Measurements from ENCODE around the gene CC2D2B. TPM values are rescaled to one million over a fixed set of nuclear protein-coding genes. Genes with fewer than 3 reads are reported as not detected.
"Not testable (repeated sequence)": the region's sequence is repeated elsewhere in the genome, so short reads cannot be mapped to it uniquely, and the experiment has no call there.

CC2D2B gene
- total RNA-seq, 2 donors from 2014 or later = 0.17 to 0.55 TPM

- no peak overlapping the region for H3K27ac Mint-ChIP-seq
- H3K9me3 ChIP-seq (ENCODE audit: control insufficient read depth, low read length, poor library complexity, severe bottlenecking) = no peaks in the 10 kb centered on the region
- no peak overlapping the region for H3K4me3 Mint-ChIP-seq
- ATAC-seq (no peak), DNase-seq (no peak)
- H3K4me1 Mint-ChIP-seq = no peaks in the 10 kb centered on the region
- H3K27me3 Mint-ChIP-seq = peaks cover 13% of the 10 kb centered on the region
- H3K36me3 Mint-ChIP-seq (ENCODE audit: low read depth) = no peaks in the 10 kb centered on the region
These were observed 17.3 kb downstream of the CC2D2B start for GRCh38 chr10:95925033-95925432.

DNA sequence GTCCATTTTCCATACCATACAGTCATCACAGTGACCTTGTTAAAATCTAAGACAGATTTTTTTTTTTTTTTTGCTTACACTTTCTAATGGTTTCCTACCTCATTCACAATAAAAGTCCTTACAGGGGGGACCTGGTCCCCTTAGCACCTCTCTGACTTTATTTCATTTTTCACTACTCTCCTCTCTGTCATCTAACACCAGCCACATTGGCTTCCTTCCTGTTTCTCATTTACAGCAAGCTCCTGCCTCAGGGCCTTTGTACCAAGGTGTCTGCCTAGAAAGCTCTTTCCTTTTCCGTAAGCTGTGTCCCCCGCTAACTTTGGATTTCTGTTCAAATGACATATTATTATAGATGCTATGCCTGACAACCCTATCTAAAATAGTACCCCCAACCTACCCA, 27.7 kb downstream of the CC2D2B start:
- Mint-ChIP-seq H3K36me3 (ENCODE audit: low read depth) (peaks cover 8% of the 10 kb centered on the region), H3K27me3 (peaks cover 9% of the 10 kb centered on the region), H3K4me1 (no peaks in the 10 kb centered on the region), H3K27ac (no peak overlapping the region), H3K4me3 (no peak overlapping the region)
- no peak for DNase-seq
- H3K9me3 ChIP-seq (ENCODE audit: control insufficient read depth, low read length, poor library complexity, severe bottlenecking) = no peaks in the 10 kb centered on the region
- ATAC-seq = no peak

- H3K27ac Mint-ChIP-seq = no peak overlapping the region
- H3K9me3 ChIP-seq (ENCODE audit: control insufficient read depth, low read length, poor library complexity, severe bottlenecking) = no peaks in the 10 kb centered on the region
- no peaks in the 10 kb centered on the region for H3K4me1 Mint-ChIP-seq
- DNase-seq (no peak), ATAC-seq (no peak)
- H3K36me3 Mint-ChIP-seq (ENCODE audit: low read depth) = peaks cover 2% of the 10 kb centered on the region
- no peak overlapping the region for H3K4me3 Mint-ChIP-seq
- H3K27me3 Mint-ChIP-seq = no peaks in the 10 kb centered on the region
These were observed 33.3 kb downstream of the CC2D2B start for GRCh38 chr10:95941115-95941514.

- Mint-ChIP-seq H3K27me3 (no peaks in the 10 kb centered on the region), H3K4me1 (peaks cover 11% of the 10 kb centered on the region), H3K27ac (peak overlapping the region; percentile 75), H3K36me3 (ENCODE audit: low read depth) (no peaks in the 10 kb centered on the region), H3K4me3 (peak overlapping the region; percentile 66)
- peaks cover 6% of the 10 kb centered on the region for H3K9me3 ChIP-seq (ENCODE audit: control insufficient read depth, low read length, poor library complexity, severe bottlenecking)
- DNase-seq = no peak
- peak; percentile 50 for ATAC-seq
These were observed 55.6 kb downstream of the CC2D2B start for GRCh38 chr10:95963202-95963990.

DNA sequence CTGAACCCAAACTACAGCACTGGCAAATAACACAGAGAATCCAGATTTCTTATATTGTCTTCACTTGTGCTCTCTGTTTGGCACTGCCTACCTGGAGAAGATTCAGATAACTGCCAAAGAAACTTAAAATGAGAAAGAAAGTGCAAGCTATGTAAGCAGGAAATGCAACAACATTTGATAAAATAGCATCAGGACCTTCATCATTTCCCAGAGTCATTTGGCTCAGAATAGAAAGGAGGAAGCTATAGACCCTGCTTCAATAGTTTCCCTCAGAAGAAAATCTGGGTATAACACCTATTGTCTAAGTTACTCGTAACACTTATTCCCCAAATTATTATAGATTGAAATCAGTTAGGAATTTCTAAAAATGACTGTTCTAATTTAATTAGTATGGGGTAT, 56.2 kb downstream of the CC2D2B start:
- Mint-ChIP-seq H3K27ac (peak overlapping the region; percentile 75), H3K27me3 (no peaks in the 10 kb centered on the region), H3K36me3 (ENCODE audit: low read depth) (no peaks in the 10 kb centered on the region), H3K4me3 (peak overlapping the region; percentile 66), H3K4me1 (peaks cover 11% of the 10 kb centered on the region)
- peak; percentile 30 for ATAC-seq
- no peak for DNase-seq
- peaks cover 4% of the 10 kb centered on the region for H3K9me3 ChIP-seq (ENCODE audit: control insufficient read depth, low read length, poor library complexity, severe bottlenecking)

DNA sequence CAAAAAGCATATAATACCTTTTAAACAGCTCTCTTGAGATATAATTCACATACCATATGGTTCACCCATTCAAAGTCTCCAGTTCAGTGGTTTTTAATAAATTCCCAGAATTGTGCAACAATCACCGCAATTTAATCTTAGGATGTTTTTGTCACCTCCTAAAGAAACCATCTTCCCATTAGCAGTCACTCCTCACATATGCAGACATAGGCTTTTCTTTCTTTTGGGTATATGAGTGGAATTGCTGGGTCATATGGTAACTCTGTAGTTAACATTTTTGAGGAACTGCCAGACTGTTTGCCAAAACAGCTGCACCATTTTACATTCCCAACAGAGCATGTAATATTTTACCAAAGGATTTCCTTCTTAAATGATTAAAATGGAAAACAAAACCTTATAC, 57.0 kb downstream of the CC2D2B start:
- H3K4me1 Mint-ChIP-seq = peaks cover 11% of the 10 kb centered on the region
- no peak overlapping the region for H3K27ac Mint-ChIP-seq
- no peak overlapping the region for H3K4me3 Mint-ChIP-seq
- DNase-seq (no peak), ATAC-seq (no peak)
- H3K27me3 Mint-ChIP-seq = no peaks in the 10 kb centered on the region
- no peaks in the 10 kb centered on the region for H3K9me3 ChIP-seq (ENCODE audit: control insufficient read depth, low read length, poor library complexity, severe bottlenecking)
- peaks cover 2% of the 10 kb centered on the region for H3K36me3 Mint-ChIP-seq (ENCODE audit: low read depth)

DNA sequence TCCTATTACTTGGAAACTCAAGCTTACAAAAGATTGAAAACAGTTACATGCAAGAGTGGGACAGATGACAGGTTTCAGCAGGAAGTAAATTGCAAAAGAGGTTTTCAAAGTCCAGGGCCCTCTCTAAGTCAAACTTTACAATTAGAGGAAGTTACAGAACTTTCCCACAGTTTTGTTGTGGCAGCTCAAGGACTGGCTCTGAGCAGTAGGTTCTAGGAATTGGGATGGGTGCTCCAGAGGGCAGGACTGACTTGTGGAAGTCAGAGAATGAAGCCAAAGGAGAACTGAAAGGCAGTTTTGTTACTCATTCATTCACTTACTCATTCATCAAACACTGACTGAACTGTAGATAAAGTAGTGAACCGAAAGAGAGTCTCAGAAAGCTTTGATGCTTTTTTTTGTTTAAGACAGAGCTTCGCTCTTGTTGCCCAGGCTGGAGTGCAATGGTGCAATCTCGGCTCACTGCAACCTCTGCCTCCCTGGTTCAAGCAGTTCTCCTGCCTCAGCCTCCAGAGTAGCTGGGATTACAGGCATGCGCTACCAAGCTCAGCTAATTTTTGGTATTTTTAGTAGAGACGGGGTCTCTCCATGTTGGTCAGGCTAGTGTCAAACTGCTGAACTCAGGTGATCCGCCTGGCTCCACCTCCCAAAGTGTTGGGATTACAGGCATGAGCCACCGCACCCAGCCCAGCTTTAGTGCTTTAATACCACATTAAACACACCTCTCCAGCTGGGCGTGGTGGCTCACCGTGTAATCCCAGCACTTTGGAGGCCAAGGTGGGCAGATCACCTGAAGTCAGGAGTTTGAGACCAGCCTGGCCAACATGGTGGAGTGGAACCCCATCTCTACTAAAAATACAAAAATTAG, 68.8 kb downstream of the CC2D2B start:
- no peak for DNase-seq
- ATAC-seq = no peak

DNA sequence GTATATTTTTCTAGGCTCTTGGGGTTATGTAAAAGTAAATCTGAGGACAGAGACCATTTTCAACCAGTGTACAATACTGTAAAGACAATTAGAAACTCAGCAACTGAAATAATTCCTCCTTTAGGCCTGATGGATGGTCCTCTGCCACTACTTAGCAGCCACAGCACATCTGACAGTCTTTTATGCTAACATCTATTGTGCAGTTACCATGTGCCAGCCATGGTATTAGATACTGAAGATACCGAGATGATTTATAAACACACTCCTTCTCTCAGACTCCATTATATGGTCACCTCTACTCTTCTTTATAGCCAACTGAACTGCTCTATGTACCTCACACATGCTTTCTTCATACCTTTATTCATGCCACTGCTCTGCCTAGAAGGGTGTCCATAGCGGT, 74.4 kb downstream of the CC2D2B start:
- DNase-seq (no peak), ATAC-seq (no peak)
- H3K4me1 Mint-ChIP-seq = no peaks in the 10 kb centered on the region
- no peak overlapping the region for H3K4me3 Mint-ChIP-seq
- H3K27ac Mint-ChIP-seq = no peak overlapping the region
- no peaks in the 10 kb centered on the region for H3K9me3 ChIP-seq (ENCODE audit: control insufficient read depth, low read length, poor library complexity, severe bottlenecking)
- no peaks in the 10 kb centered on the region for H3K36me3 Mint-ChIP-seq (ENCODE audit: low read depth)
- H3K27me3 Mint-ChIP-seq = peaks cover 4% of the 10 kb centered on the region

More for the DNA sequence above, 68.8 kb downstream of the CC2D2B start:
- H3K9me3 ChIP-seq (ENCODE audit: control insufficient read depth, low read length, poor library complexity, severe bottlenecking) = no peaks in the 10 kb centered on the region
- Mint-ChIP-seq H3K27me3 (peaks cover 22% of the 10 kb centered on the region), H3K27ac (no peak overlapping the region), H3K4me1 (no peaks in the 10 kb centered on the region), H3K4me3 (no peak overlapping the region), H3K36me3 (ENCODE audit: low read depth) (no peaks in the 10 kb centered on the region)

GRCh38 chr10:95987685-95988426, 80.1 kb downstream of the CC2D2B start:
- peaks cover 2% of the 10 kb centered on the region for H3K4me1 Mint-ChIP-seq
- H3K9me3 ChIP-seq (ENCODE audit: control insufficient read depth, low read length, poor library complexity, severe bottlenecking) = no peaks in the 10 kb centered on the region
- no peak overlapping the region for H3K27ac Mint-ChIP-seq
- no peaks in the 10 kb centered on the region for H3K36me3 Mint-ChIP-seq (ENCODE audit: low read depth)
- H3K4me3 Mint-ChIP-seq = no peak overlapping the region
- DNase-seq (no peak), ATAC-seq (no peak)
- peaks cover 19% of the 10 kb centered on the region for H3K27me3 Mint-ChIP-seq

- DNase-seq (no peak), ATAC-seq (no peak)
- H3K27ac Mint-ChIP-seq = no peak overlapping the region
- H3K9me3 ChIP-seq (ENCODE audit: control insufficient read depth, low read length, poor library complexity, severe bottlenecking) = no peaks in the 10 kb centered on the region
- H3K27me3 Mint-ChIP-seq = peaks cover 21% of the 10 kb centered on the region
- H3K36me3 Mint-ChIP-seq (ENCODE audit: low read depth) = no peaks in the 10 kb centered on the region
- H3K4me3 Mint-ChIP-seq = no peak overlapping the region
- H3K4me1 Mint-ChIP-seq = peaks cover 2% of the 10 kb centered on the region
These were observed 80.9 kb downstream of the CC2D2B start for GRCh38 chr10:95988702-95989101.

DNA sequence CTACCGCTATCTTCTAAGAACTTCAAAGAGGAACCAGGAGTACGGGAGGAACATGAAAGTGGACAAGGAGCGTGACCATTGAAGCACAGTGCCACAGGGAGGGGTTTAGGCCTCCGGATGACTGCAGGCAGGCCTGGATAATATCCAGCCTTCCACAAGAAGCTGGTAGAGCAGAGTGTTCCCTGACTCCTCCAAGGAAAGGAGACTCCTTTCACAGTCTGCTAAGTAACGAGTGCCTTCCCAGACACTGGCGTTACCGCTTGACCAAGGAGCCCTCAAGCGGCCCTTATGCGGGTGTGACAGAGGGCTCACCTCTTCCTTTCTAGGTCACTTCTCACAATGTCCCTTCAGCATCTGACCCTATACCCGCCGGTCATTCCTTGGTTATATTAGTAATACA, 86.6 kb downstream of the CC2D2B start:
- DNase-seq; H3K27ac Mint-ChIP-seq; ATAC-seq; H3K4me3 Mint-ChIP-seq; H3K4me1 Mint-ChIP-seq; H3K9me3 ChIP-seq (ENCODE audit: control insufficient read depth, low read length, poor library complexity, severe bottlenecking); H3K36me3 Mint-ChIP-seq (ENCODE audit: low read depth): not testable (repeated sequence)
- peaks cover 14% of the 10 kb centered on the region for H3K27me3 Mint-ChIP-seq

DNA sequence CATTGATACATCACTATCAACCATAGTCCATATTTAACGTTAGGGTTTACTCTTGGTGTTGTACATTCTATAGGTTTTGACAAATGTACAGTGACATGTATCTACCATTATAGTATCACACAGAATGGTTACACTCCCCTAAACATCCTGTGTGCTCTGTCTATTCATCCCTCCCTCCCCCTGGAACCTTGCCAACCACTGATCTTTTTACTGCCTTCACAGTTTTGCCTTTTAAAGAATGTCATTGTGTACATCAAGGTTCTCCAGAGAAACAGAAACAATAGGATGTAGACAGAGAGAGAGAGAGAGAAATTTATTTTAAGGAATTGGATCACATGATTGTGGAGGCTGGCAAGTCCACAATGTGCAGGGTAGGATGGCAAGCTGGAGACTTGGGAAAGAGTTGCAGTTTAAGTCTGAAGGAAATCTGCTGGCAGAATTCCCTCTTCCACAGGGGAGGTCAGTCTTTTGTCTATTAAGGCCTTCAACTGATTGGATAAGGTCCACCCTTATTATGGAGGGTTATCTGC, 90.5 kb downstream of the CC2D2B start:
- no peak for DNase-seq
- no peaks in the 10 kb centered on the region for H3K4me1 Mint-ChIP-seq
- no peaks in the 10 kb centered on the region for H3K27me3 Mint-ChIP-seq
- no peak overlapping the region for H3K27ac Mint-ChIP-seq
- ATAC-seq = no peak
- H3K9me3 ChIP-seq (ENCODE audit: control insufficient read depth, low read length, poor library complexity, severe bottlenecking) = peaks cover 2% of the 10 kb centered on the region
- peaks cover 5% of the 10 kb centered on the region for H3K36me3 Mint-ChIP-seq (ENCODE audit: low read depth)
- H3K4me3 Mint-ChIP-seq = no peak overlapping the region

DNA sequence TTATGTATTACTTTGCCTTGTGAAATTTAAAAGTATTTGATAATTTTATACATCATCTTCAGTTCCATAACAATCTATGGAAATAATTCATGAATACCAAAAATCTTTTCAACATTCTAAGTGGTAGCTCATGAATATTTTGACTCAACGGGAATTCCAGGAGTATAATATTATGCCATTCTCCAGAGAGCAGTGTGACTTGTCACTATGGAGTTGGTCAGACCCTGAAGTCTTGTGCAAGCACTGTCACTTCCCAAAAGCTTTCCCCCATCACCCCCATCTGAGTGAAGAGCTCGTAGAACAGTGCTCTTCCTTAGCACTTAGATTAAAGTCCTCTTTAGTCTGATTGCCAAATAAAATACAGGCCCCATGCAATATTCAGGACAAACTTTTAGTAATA, 106.2 kb downstream of the CC2D2B start:
- DNase-seq (no peak), ATAC-seq (no peak)
- no peak overlapping the region for H3K27ac Mint-ChIP-seq
- no peak overlapping the region for H3K4me3 Mint-ChIP-seq
- peaks cover 3% of the 10 kb centered on the region for H3K36me3 Mint-ChIP-seq (ENCODE audit: low read depth)
- H3K9me3 ChIP-seq (ENCODE audit: control insufficient read depth, low read length, poor library complexity, severe bottlenecking) = no peaks in the 10 kb centered on the region
- H3K27me3 Mint-ChIP-seq = peaks cover 32% of the 10 kb centered on the region
- H3K4me1 Mint-ChIP-seq = peaks cover 7% of the 10 kb centered on the region

Measured in T-helper 17 cell (primary cell).